GM12878 (cell line): ENCODE measurements around the gene SPHK2. TPM values are rescaled to one million over a fixed set of nuclear protein-coding genes. Genes with fewer than 3 reads are reported as not detected.

Source experiments
- ATAC-seq: fragments of 200-7000 bp; cut with Tn5 transposase; 3 replicates; pipeline ENCODE4 v1.9.1; 2020; ENCODE audit warnings: mild to moderate bottlenecking, moderate library complexity
- BruUV-seq: library from RNA; stranded (reverse); fragments of 400-500 nt; replicated peaks from 2 replicates; lab custom pipeline; 2021; lab: Mats Ljungman, UMichigan
- CTCF ChIA-PET: fragments of 300-600 bp; sonication (Branson Sonifier 250); formaldehyde crosslinking; extraction: SDS; loops from one replicate; lab custom pipeline; 2021; ENCODE audit warnings: inconsistent platforms; lab: Yijun Ruan, JAX
- POLR2A ChIA-PET: fragments of 350-600 bp; formaldehyde crosslinking; extraction: SDS; loops from one replicate; lab custom pipeline; 2021; ENCODE audit warnings: inconsistent platforms; lab: Charles Lee
- RAD21 ChIA-PET: fragments of 300-600 bp; sonication (Branson Sonifier 250); formaldehyde crosslinking; loops from one replicate; lab custom pipeline; 2023; ENCODE audit warnings: antibody characterized with exemption; ENCODE audit not compliant: unreplicated experiment; lab: Charles Lee
- SMC1A ChIA-PET: fragments of 300-600 bp; sonication (Branson Sonifier 250); formaldehyde crosslinking; loops from one replicate; lab custom pipeline; 2023; ENCODE audit not compliant: unreplicated experiment, uncharacterized antibody; lab: Charles Lee
- DNase-seq: peaks from one replicate; pipeline ENCODE4 v3.0.0-alpha.2; 2011; ENCODE audit warnings: low read depth, low spot score
- FAIRE-seq: peaks from 3 replicates; lab custom pipeline; 2011; peaks lifted over from hg19 to GRCh38; lab: Jason Lieb, UNC
- H2AFZ ChIP-seq: 2 replicates; pipeline ENCODE4 v1.6.0; 2011; ENCODE audit warnings: low read depth, low read length, control low read depth; ENCODE audit not compliant: control insufficient read depth
- H3K27ac ChIP-seq: 2 replicates; pipeline ENCODE4 v1.5.1; 2011; ENCODE audit warnings: control low read depth; ENCODE audit not compliant: control insufficient read depth, insufficient read depth
- H3K27me3 ChIP-seq, 2 experiments: replicated peaks in 1 of 2; 2 replicates each; pipeline versions ENCODE4 v1.6.0 to v1.6.1; 2011; ENCODE audit warnings: low read length in 1 of 2; ENCODE audit not compliant: control insufficient read depth in 2 of 2, insufficient read depth in 2 of 2
- H3K36me3 ChIP-seq, 2 experiments: 2 replicates each; pipeline ENCODE4 v1.5.1; 2011; ENCODE audit warnings: low read length in 1 of 2; ENCODE audit not compliant: control insufficient read depth in 2 of 2, insufficient read depth in 2 of 2
- H3K4me1 ChIP-seq: 2 replicates; pipeline ENCODE4 v1.6.1; 2011; ENCODE audit warnings: mild to moderate bottlenecking, low read length, moderate library complexity, mixed read lengths; ENCODE audit not compliant: control insufficient read depth, insufficient read depth
- H3K4me2 ChIP-seq: 2 replicates; pipeline ENCODE4 v1.6.0; 2011; ENCODE audit warnings: control low read depth; ENCODE audit not compliant: control insufficient read depth, insufficient read depth
- H3K4me3 ChIP-seq: fragments of 200-600 bp; sonication (generic); 2 replicates; pipeline ENCODE4 v1.5.1; 2016
- H3K79me2 ChIP-seq: 2 replicates; pipeline ENCODE4 v1.6.0; 2011; ENCODE audit warnings: low read length; ENCODE audit not compliant: control insufficient read depth, insufficient read depth
- H3K9ac ChIP-seq: 2 replicates; pipeline ENCODE4 v1.8.0; 2011; ENCODE audit warnings: low read length, control low read depth, mixed read lengths; ENCODE audit not compliant: control insufficient read depth, insufficient read depth
- H3K9me3 ChIP-seq: replicated peaks from 3 replicates; pipeline ENCODE4 v1.5.1; 2011; ENCODE audit warnings: mild to moderate bottlenecking, low read length; ENCODE audit not compliant: control insufficient read depth, insufficient read depth
- H4K20me1 ChIP-seq: 2 replicates; pipeline ENCODE4 v1.6.0; 2011; ENCODE audit not compliant: control insufficient read depth, insufficient read depth
- BCL3 ChIP-seq: IDR thresholded peaks from 2 replicates; pipeline ENCODE4 v1.6.1; 2011; ENCODE audit warnings: borderline replicate concordance, low read depth, mild to moderate bottlenecking, moderate library complexity, low read length; ENCODE audit not compliant: insufficient read depth, poor library complexity, severe bottlenecking
- BCLAF1 ChIP-seq: fragments of 450-650 bp; IDR thresholded peaks from 2 replicates; pipeline ENCODE4 v1.6.1; 2017; ENCODE audit warnings: antibody characterized with exemption, mild to moderate bottlenecking, moderate library complexity
- CHD4 ChIP-seq: fragments of 200-600 bp; sonication (generic); IDR thresholded peaks from 2 replicates; pipeline ENCODE4 v1.6.1; 2016; ENCODE audit warnings: mild to moderate bottlenecking
- CREM ChIP-seq: IDR thresholded peaks from 2 replicates; pipeline ENCODE4 v1.6.1; 2014; ENCODE audit warnings: antibody characterized with exemption, low read depth
- EGR1 ChIP-seq, 2 experiments: IDR thresholded peaks; 1 replicate in 1 of 2; 2 replicates in 1 of 2; pipeline ENCODE4 v1.6.1; 2011 to 2012; ENCODE audit warnings: low read depth in 2 of 2, low read length in 2 of 2, borderline replicate concordance in 1 of 2, mild to moderate bottlenecking in 1 of 2, moderate library complexity in 1 of 2
- FOS ChIP-seq: IDR thresholded peaks from 3 replicates; pipeline ENCODE4 v1.6.1; 2011; ENCODE audit warnings: borderline replicate concordance; ENCODE audit not compliant: insufficient read length; ENCODE audit errors: extremely low read depth
- HCFC1 ChIP-seq: fragments of 150-350 bp; IDR thresholded peaks from 2 replicates; pipeline ENCODE4 v1.6.1; 2014; ENCODE audit warnings: low read length
- IKZF1 ChIP-seq: fragments of 450-650 bp; conservative IDR thresholded peaks from 2 replicates; pipeline ENCODE4 v1.6.1; 2017; ENCODE audit warnings: antibody characterized with exemption, mild to moderate bottlenecking
- MEF2B ChIP-seq: fragments of 450-650 bp; IDR thresholded peaks from 2 replicates; pipeline ENCODE4 v1.6.1; 2018; ENCODE audit warnings: mild to moderate bottlenecking, moderate library complexity; ENCODE audit not compliant: partially characterized antibody, poor library complexity, severe bottlenecking
- MXI1 ChIP-seq: fragments of 150-350 bp; IDR thresholded peaks from 2 replicates; pipeline ENCODE4 v1.6.1; 2011; ENCODE audit warnings: low read depth, mild to moderate bottlenecking, inconsistent platforms, low read length, improper control_type of control experiment
- RELB ChIP-seq: fragments of 450-650 bp; IDR thresholded peaks from 2 replicates; pipeline ENCODE4 v1.6.1; 2017; ENCODE audit warnings: low read depth, mild to moderate bottlenecking, moderate library complexity
- SREBF1 ChIP-seq: IDR thresholded peaks from 2 replicates; pipeline ENCODE4 v1.6.1; 2012; ENCODE audit warnings: mild to moderate bottlenecking, low read length
- YY1 ChIP-seq: IDR thresholded peaks from 2 replicates; pipeline ENCODE4 v1.6.1; 2011; ENCODE audit warnings: low read depth, mild to moderate bottlenecking, low read length
- WGBS: methylation state at CpG from one replicate; pipeline ENCODE4 v1.1.6; 2016; ENCODE audit warnings: low lambda C conversion rate; ENCODE audit not compliant: insufficient replicate concordance, insufficient coverage; ENCODE audit errors: missing lambda C conversion rate; 5-methylcytosine and 5-hydroxymethylcytosine counted together
- in situ Hi-C: fragments of 300-500 bp; cut with MboI; formaldehyde crosslinking; loops from 9 replicates; pipeline ENCODE4 v1.14.3; 2018; ENCODE audit warnings: mixed read lengths
- intact Hi-C: fragments of 100-400 bp; cut with micrococcal nuclease; formaldehyde crosslinking; loops from one replicate; pipeline ENCODE4 v1.14.2; 2022; ENCODE audit not compliant: unreplicated experiment
- polyA plus RNA-seq, 11 experiments: library from polyadenylated mRNA; depleted of rRNA in 4 of 11; unstranded in 6 of 11; stranded (reverse) in 5 of 11; fragments of >200 nt; fragmentation: Nextera tagmentation in 4 of 11; fragmentation: Illumina TruSeq in 1 of 11; extraction: Ambion mirVana in 4 of 11; extraction: Trizol in 1 of 11; gene quantifications; 1 replicate in 1 of 11; 2 replicates in 10 of 11; pipeline versions ENCODE4 v1.2.1 to v1.2.3, GENCODE V29; 2011 to 2016; ENCODE audit warnings: inconsistent platforms in 2 of 11, missing spikeins in 2 of 11, low read depth in 1 of 11
- total RNA-seq, 4 experiments: library from RNA; depleted of rRNA in 3 of 4; stranded (reverse); fragments of >200 nt in 3 of 4; fragmentation: Illumina TruSeq in 1 of 4; extraction: Trizol in 1 of 4; gene quantifications; 2 replicates each; pipeline versions ENCODE4 v1.2.1 to v1.2.3, GENCODE V29; 2013 to 2021

Gene SPHK2
- total and polyA plus RNA-seq, 10 of the 15 experiments (the other 5 are each of a cell fraction or from before 2014, with no cell fraction given): 0.37 to 40.5 (median 11.2) TPM

GRCh38 chr19:48644839-48645619, 25.7 kb downstream of the SPHK2 start:
- Histone ChIP-seq H3K4me2 (peak overlapping the region; percentile 97), H3K9ac (peak overlapping the region; percentile 37; the same call in 1 of the 2 replicates), H3K27ac (no peak overlapping the region), H3K4me3 (peak overlapping the region; percentile 91), H3K27me3 (no peaks in the 10 kb centered on the region), H3K79me2 (no peaks in the 10 kb centered on the region), H4K20me1 (no peaks in the 10 kb centered on the region), H2AFZ (peak overlapping the region; percentile 88), H3K4me1 (peaks cover 20% of the 10 kb centered on the region), H3K9me3 (no peaks in the 10 kb centered on the region), H3K36me3 (no peaks in the 10 kb centered on the region)
- WGBS: 1% methylated on average over 25 of the region's 25 CpGs
- ChIA-PET RAD21 (interaction anchor here (0.5 to 2.1 kb wide), 26 partner anchors 11 to 1122 kb away, joined by 3 to 18 read pairs (median 4); partner anchors contain the start of genes AP2A1, GYS1, HSD17B14 and RPL18), SMC1A (interaction anchor here (0.7 to 2.4 kb wide), 14 partner anchors 7 to 348 kb away, joined by 3 to 13 read pairs (median 4); partner anchors contain the start of genes DBP, GYS1 and RUVBL2), POLR2A (interaction anchor here (0.6 to 2.0 kb wide), 12 partner anchors 10 to 325 kb away, joined by 3 to 15 read pairs (median 4); partner anchors contain the start of genes PPP1R15A, RPL18 and SPHK2), CTCF (interaction anchor here (0.6 to 3.6 kb wide), 23 partner anchors 7 to 355 kb away, joined by 3 to 31 read pairs (median 5); partner anchors contain the start of genes GYS1, HSD17B14, RPL18 and RUVBL2)
- ATAC-seq (peak; percentile 78), FAIRE-seq (peak; percentile 73), DNase-seq (no peak)
- intact Hi-C loops (loop anchor here (5.0 kb wide), 1 partner anchor 192 kb away; the partner anchor contains the start of gene HSD17B14), in situ Hi-C loops (loop anchor here (5.0 to 25.0 kb wide), 2 partner anchors 192 to 1242 kb away; partner anchors contain the start of genes AKT1S1, HSD17B14, IL4I1 and TBC1D17)
- BruUV-seq: no TSS peak
- TF ChIP-seq IKZF1: peak; percentile 94
- no peak for TF ChIP-seq CHD4
- TF ChIP-seq MXI1: no peak
- no peak for TF ChIP-seq BCL3
- TF ChIP-seq CREM: peak; percentile 79; the same call in 1 of the 2 replicates
- no peak for TF ChIP-seq BCLAF1
- TF ChIP-seq SREBF1: peak; percentile 84
- TF ChIP-seq EGR1 (IDR thresholded peaks at IDR 0.05; ENCODE audit: borderline replicate concordance in 1 of 2, low read depth in 2 of 2, low read length in 2 of 2): peak in 1 of 2 experiments; percentile 74; a peak in 2 of 3 replicates
- TF ChIP-seq YY1: peak; percentile 73; the same call in 1 of the 2 replicates
- TF ChIP-seq FOS: no peak
- TF ChIP-seq RELB: peak; percentile 26; the same call in 1 of the 2 replicates
- TF ChIP-seq HCFC1: peak; percentile 99
- TF ChIP-seq MEF2B: no peak
